NCI-H2196 (cell line): ENCODE measurements around the gene CLEC16A.

Experiments used
- DNase-seq: peaks from one replicate; lab custom pipeline; 2025; ENCODE audit not compliant: unreplicated experiment; lab: John Stamatoyannopoulos, UW

CLEC16A gene

DNA sequence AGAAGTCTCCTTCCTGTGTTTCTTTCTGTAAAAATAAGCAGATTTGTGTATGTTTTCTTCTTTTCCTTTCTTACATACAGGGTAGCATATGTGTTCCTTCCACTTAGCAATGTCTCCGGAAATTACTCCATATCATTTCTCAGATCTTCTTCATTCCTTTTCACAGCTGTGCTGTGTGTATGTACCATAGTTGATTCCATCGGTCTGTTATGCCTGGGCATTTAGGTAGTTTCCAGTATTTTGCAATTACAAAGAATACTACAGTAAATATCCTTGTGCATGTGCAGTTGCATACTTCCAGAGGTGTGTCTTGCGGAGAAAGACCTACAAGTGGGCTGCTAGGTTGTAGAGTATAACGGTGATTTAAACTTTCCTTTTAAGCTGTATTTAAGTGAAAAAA lies 69.8 kb downstream of the CLEC16A start:
- no peak for DNase-seq

GRCh38 chr16:11015076-11015475 lies 70.7 kb downstream of the CLEC16A start:
- DNase-seq: no peak

DNA sequence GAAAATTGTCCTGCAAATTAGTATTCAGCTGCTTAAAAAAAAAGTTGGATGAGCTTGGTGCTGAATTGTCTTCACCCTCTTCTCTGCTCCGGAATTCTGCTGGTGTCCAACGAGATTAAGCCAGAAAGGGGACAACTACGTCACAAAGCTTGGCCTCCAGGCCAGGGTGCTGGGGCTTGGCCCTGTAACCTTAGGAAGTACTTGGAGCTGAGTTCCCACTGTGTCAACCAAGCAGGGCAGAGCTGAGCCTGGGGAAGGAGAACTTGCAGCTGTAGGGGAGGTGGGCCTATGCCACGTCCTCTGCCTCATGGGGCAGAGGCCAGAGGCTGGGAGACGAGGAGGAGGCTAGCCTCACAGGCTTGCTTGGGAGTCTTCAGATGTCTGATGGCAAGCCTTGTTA lies 71.2 kb downstream of the CLEC16A start:
- DNase-seq: no peak

DNA sequence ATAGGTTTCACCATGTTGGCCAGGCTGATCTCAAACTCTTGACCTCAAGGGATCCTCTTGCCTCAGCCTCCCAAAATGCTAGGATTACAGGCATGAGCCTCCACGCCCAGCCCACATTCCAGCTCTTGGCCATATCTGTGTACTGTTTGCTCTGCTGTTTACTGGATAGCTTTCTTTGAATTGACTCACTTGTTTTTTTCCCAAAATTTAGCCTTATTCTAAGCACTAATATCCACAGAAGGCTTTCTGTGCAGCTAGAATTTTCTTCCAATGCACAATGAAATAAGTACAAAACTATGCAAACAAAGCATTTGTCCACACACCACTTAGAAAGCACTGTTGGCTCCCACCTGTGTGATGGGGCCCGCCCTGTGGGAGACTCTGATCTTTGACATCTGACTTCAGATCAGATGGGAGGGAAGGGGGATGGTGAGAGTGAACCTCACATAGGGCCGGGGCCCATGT lies 72.2 kb downstream of the CLEC16A start:
- DNase-seq: no peak

DNA sequence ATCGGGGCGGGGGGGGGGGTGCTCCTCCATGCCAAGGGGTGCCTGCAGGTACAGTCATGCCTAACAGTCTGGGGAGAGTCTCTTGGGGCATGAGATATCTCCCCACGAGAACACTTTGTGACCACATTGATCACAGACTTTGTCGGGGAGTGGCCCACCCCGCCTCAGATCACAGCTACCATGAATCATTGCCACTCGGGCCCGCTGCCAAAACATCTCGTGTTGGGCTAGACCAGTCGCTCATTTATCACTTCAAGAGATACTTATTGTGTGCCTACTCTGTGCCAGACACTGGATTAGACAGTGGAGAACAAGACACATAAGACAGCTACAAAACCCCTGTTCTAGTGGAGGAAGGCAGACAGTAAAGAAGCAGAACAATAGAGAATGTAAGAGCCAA lies 72.6 kb downstream of the CLEC16A start:
- no peak for DNase-seq

GRCh38 chr16:11017499-11017898 lies 73.1 kb downstream of the CLEC16A start:
- DNase-seq: no peak

DNA sequence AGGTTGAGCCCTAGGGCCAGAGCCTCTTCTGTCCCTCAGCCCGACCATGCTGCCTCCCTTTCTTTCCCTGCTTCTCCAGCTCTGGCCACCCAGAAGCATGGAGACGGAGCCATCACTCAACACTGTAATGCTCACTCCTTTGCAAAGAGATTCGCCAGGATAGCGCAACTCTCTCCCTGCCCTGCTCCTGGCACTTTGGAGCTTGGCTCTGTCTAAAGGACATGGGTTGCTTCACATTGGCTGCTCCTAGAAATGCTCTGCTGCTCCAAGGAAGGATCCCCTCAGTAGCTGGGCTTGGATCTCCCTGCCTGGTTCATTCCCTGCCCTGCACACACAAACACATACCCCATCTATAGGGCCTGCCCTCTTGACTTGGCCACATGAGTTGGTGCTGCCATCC lies 76.0 kb downstream of the CLEC16A start:
- DNase-seq: no peak

DNA sequence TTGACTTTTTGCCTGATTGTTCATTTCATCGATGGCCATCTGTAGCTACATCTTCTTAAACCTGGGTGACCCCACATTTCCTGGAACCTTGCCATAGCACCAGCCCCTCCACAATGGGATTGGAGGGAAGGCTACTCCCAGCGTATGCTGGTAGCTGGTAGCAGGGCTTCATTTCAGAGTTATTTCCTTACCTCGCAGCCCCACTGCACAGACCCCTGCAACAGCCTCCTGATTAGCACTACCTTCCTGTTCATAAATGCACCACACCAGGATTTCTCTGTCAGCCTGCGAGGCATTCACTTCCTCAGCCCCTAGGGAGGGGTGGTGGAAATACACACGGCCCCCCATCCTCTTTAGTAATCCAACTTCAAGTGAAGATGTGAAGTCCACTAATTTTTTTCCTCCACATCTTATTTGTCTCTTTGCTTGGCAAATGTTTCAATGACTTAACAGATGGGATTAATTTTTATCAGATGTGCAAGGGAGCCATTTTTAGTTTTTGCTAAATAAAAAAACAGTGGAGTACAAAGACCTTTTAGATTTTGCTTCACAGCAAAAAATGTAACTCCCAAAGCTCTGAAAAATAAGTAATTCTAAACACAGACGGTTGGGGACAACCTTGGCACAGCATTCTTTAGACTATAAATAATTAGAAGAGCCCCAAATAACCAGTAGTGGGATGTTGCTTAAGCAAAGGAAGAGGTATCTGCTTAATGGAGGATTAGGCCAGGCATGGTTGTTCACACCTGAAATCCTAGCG lies 76.6 kb downstream of the CLEC16A start:
- DNase-seq: no peak

GRCh38 chr16:11022002-11022401 lies 77.6 kb downstream of the CLEC16A start:
- no peak for DNase-seq

DNA sequence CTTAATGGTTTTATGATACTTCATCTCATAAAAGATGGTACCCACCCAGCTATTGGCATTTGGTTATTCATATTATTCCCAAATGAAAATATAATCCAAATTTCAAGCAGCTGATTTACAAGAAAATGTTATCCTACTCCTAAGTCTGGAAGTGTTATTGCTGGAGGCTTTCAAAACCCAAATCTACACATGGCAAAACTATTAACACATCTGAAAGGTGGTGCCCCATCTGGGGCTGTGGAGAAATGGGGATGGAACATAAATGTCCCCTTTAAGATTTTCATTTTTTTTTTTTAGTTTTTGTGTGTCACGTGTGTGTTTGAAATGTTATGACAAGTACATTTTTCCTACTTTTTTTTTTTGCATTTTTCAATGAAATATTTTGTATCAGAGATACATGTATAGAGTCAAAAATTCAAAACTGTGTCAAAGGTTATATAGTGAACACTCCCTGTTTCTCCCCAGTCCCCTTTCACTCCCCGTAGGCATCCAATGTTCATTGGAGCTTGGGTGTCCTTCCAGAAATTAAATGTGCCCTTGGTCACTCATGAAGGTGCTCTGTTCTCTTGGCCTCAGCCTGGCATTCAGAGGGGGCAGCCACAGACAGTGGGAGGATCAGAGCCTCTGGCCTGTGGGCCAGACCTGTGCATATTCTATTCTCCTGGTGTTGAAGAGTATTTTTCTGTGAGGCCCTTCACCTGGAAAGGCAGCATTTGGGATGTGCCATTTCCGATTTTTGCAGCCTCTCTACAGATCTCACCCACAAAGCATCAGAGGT lies 79.1 kb downstream of the CLEC16A start:
- DNase-seq: no peak

DNA sequence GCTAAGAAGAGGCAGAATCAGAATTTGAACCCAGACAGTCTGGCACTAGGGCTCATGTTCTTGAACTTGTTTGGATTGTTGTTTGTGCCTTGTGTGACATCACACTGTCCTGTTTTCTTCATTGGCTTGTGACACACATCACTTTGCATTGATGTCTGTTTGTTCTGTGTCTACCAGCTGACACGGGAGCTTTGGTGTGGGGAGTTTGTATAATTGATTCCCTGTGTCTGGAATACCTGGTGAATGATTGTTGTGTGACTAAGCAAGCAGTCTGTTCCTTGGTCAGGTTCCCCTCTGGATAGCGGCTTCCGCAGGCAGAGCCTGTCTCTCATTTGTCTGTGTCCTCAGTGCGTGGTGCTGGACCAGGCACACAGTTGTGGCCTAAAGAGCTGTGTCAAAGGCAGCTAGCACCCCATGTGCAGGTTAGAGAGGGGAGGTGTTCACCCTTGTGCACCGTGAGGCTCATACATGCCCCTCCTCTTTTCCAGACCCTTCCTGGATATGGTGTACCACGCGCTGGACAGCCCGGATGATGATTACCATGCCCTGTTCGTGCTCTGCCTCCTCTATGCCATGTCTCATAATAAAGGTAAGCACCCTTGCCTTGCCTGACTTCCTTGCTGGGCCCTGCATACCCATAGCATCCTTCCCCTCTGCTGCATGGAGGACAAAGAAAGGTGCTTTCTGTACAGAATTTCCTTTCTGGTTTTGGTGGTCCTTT lies 80.1 kb downstream of the CLEC16A start:
- DNase-seq: no peak

DNA sequence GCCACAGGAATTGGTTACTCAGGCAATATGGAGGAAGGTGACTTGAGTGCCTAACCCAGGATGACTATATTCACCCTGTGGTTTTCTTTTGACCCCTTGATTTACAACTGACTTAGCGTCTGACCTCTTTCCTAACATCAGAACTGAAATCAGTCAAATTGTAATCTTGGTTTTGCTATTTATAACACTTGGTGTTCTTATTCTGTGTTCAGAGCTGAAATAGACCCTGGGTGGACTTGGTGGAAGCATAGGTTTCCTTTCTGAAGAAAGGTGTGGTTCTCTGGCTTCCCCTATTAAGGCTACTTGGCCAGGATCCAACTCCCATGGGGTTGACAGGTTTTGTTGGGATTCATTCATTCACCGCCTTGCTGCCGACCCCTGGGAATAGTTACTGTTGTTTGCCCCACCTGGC lies 80.8 kb downstream of the CLEC16A start:
- DNase-seq: no peak

GRCh38 chr16:11029948-11030347 lies 85.6 kb downstream of the CLEC16A start:
- no peak for DNase-seq

DNA sequence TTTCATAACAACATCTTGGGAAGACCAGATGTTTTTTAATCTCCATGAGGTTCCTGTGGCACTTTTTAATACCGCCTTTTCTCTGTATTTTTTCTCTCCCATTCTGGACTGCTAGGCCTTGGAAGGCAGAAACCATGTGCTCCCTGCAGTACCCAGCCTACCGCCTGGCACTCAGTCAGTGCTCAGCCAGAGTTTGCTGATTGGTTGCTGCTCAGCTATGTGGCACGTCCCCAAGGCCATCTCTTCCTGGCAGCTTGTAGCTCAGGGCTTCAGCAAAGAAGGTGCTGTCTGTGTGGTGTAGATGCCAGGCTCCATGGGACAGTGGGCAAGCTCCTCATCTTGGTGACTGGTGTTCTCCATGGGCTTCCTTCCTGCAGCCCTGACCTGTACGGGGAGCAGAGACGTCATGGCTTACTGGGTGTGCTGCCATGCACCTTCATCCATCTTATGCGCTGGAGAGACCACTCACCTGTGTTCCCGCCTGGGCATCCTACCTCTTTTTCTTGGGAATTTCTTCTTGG lies 86.7 kb downstream of the CLEC16A start:
- DNase-seq: no peak

- no peak for DNase-seq
Measured at GRCh38 chr16:11032000-11032921, 87.9 kb downstream of the CLEC16A start.

GRCh38 chr16:11032922-11033291 lies 88.5 kb downstream of the CLEC16A start:
- DNase-seq: no peak

DNA sequence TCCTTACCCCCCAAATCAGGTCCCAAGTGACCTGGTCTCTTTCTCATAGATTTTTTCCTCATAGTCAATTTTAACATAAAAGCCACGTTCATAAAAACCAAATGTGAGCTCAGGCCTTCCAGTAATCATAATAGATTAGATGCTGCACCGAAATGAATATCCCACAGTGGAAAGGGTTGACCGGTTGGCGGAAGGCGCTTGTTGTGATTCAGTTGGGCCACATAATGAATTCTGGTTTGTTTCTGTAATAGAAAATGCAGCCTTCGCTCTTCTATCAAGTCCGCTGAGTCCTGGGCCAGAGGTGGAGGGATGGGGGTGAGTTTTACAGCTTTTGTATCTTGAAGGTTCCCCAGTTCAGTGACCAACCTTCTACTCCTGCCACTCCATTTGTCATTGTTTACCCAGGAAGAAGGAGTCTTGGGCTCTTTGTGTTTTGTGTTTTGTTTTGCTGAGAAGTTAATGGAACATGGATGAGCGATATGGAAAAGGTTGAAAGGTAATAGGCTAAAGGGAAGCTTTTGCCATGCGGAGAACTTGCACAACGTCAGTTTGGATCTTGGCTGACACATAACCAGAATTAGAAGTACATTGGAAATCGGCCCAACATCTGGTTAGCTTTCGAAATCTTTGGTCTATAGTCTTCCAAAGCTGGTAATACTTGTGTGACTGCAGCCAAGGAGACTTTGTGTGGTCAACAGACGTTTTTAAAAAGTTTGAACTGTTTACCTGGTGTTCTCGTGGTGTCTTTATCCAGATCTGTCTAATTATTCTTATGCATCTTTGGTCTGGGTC lies 89.5 kb downstream of the CLEC16A start:
- no peak for DNase-seq

- no peak for DNase-seq
Measured at GRCh38 chr16:11034481-11034931, 90.1 kb downstream of the CLEC16A start.

DNA sequence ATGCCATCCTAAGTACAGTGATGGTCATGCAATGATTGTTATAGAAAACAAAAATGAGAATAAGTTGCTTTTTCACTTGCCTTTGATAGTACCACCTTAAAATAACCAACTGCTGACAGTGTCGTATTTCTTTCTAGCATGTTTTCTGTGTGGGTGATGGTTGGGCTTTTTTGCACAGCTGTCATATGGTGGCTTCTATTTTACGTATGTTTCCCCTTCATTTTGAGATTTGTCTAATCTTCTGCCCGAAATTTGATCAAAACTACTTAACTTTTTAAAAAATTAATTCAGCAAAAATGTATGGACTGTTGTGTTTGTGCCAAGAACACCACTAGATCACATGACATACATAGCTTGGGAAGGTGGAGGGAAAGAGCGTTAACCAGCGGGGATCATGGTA lies 90.7 kb downstream of the CLEC16A start:
- no peak for DNase-seq

- no peak for DNase-seq
Measured at GRCh38 chr16:11036040-11036439, 91.7 kb downstream of the CLEC16A start.
